Peyer's patch (tissue), 4 donors: ENCODE measurements around the gene HGFAC. TPM values are rescaled to one million over a fixed set of nuclear protein-coding genes. Genes with fewer than 3 reads are reported as not detected.

ENCODE experiments used
- DNase-seq, 3 donors: peaks; one replicate each; pipeline ENCODE4 v3.0.0-alpha.2; 2017 to 2019
- H3K27ac ChIP-seq, 4 donors: fragments of 200-600 bp; sonication (generic); one replicate each; pipeline ENCODE4 v1.5.1; 2016 to 2019
- H3K27me3 ChIP-seq, 2 donors: fragments of 200-600 bp; sonication (generic); one replicate each; pipeline ENCODE4 v1.5.1; 2019
- H3K36me3 ChIP-seq, 3 donors: fragments of 200-600 bp; sonication (generic); one replicate each; pipeline ENCODE4 v1.5.1; 2016 to 2019
- H3K4me1 ChIP-seq, 4 donors: fragments of 200-600 bp; sonication (generic); one replicate each; pipeline ENCODE4 v1.5.1; 2016 to 2019
- H3K4me3 ChIP-seq, 4 donors: fragments of 200-600 bp; sonication (generic); 1 replicate in 3 of 4; 2 replicates in 1 of 4; pipeline ENCODE4 v1.5.1; 2016 to 2019; ENCODE audit warnings: mild to moderate bottlenecking in 1 of 4
- H3K9me3 ChIP-seq, 4 donors: fragments of 200-600 bp; sonication (generic); one replicate each; pipeline ENCODE4 v1.5.1; 2016 to 2019; ENCODE audit warnings: mild to moderate bottlenecking in 1 of 4
- POLR2A ChIP-seq, 2 donors: fragments of 450-650 bp; IDR thresholded peaks; one replicate each; pipeline ENCODE4 v1.5.1; 2017; ENCODE audit warnings: antibody characterized with exemption in 2 of 2, mild to moderate bottlenecking in 2 of 2, moderate library complexity in 2 of 2
- total RNA-seq, 4 donors: library from RNA; depleted of rRNA; stranded (reverse); fragments of >200 nt; gene quantifications; one replicate each; pipeline ENCODE4 v1.1.0, GENCODE V29; 2016
- TF ChIP-seq, protein P1 (sequence below), 6 experiments: fragments of 450-650 bp in 4 of 6; fragments of 200-600 bp in 2 of 6; sonication (generic) in 1 of 6; IDR thresholded peaks; one replicate each; pipeline ENCODE4 v1.5.1; 2017 to 2019; ENCODE audit warnings: antibody characterized with exemption in 6 of 6, mild to moderate bottlenecking in 3 of 6, moderate library complexity in 1 of 6

Gene HGFAC
- total RNA-seq, 4 donors from 2014 or later: not detected

- Histone ChIP-seq H3K4me1 (peaks cover 0 to 14% (median 7%) of the 10 kb centered on the region in 4 donors), H3K27ac (peak overlapping the region in 1 of 4 donors; percentile 51), H3K4me3 (no peak overlapping the region), H3K27me3 (peaks cover 0 to 19% of the 10 kb centered on the region in 2 donors), H3K36me3 (no peaks in the 10 kb centered on the region), H3K9me3 (no peaks in the 10 kb centered on the region)
- peak; percentile 53 to 67 (median 58) for DNase-seq
- no peak for TF ChIP-seq POLR2A (IDR thresholded peaks at IDR 0.05)
- TF ChIP-seq, protein P1, sequence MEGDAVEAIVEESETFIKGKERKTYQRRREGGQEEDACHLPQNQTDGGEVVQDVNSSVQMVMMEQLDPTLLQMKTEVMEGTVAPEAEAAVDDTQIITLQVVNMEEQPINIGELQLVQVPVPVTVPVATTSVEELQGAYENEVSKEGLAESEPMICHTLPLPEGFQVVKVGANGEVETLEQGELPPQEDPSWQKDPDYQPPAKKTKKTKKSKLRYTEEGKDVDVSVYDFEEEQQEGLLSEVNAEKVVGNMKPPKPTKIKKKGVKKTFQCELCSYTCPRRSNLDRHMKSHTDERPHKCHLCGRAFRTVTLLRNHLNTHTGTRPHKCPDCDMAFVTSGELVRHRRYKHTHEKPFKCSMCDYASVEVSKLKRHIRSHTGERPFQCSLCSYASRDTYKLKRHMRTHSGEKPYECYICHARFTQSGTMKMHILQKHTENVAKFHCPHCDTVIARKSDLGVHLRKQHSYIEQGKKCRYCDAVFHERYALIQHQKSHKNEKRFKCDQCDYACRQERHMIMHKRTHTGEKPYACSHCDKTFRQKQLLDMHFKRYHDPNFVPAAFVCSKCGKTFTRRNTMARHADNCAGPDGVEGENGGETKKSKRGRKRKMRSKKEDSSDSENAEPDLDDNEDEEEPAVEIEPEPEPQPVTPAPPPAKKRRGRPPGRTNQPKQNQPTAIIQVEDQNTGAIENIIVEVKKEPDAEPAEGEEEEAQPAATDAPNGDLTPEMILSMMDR (IDR thresholded peaks at IDR 0.05): no peak
Observed at GRCh38 chr4:3461515-3462291, 19.9 kb downstream of the HGFAC start.

DNA sequence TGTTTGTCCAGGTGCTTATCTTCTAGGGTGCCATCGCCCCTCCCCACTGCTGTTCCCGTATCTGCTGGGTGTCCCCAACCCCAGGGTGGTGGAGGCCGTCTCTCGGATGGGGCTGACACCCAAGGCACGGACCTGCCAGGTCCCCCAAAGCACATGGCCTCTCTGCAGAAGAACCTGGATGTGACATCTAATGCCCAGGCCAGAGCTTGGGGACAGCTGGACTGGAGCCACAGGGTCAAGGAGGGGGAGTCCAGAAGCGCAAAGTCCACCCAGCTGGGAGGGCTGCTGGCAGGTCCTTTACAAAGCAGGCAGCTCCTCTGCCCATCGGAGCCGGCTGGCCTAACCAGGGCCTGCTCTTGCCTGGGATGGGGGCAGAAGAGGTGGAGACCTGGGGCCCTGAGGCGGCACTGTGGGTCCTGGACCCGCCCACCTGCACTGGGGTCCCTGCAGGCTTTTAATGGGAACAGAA lies 20.6 kb downstream of the HGFAC start:
- no peak for DNase-seq
- Histone ChIP-seq H3K4me3 (no peak overlapping the region), H3K9me3 (no peaks in the 10 kb centered on the region), H3K4me1 (peaks cover 0 to 14% (median 7%) of the 10 kb centered on the region in 4 donors), H3K27ac (peak overlapping the region in 1 of 4 donors; percentile 51), H3K36me3 (no peaks in the 10 kb centered on the region), H3K27me3 (peaks cover 0 to 19% of the 10 kb centered on the region in 2 donors)
- TF ChIP-seq, protein P1 (IDR thresholded peaks at IDR 0.05): no peak
- TF ChIP-seq POLR2A (IDR thresholded peaks at IDR 0.05): no peak

GRCh38 chr4:3462790-3463415 lies 21.1 kb downstream of the HGFAC start, which contains the start of gene DOK7:
DOK7 (plus strand) TSS chr4:3463306; CDS start chr4:3463376, 70 bp downstream.
- peak within 1 kb of the TSS; percentile 26 to 57 (median 50) for H3K4me3 ChIP-seq
- no peaks in the 10 kb centered on the region for H3K9me3 ChIP-seq
- peak within 1 kb of the TSS in 1 of 4 donors; percentile 51 for H3K27ac ChIP-seq
- peaks cover 0 to 14% (median 7%) of the 10 kb centered on the region in 4 donors for H3K4me1 ChIP-seq
- H3K36me3 ChIP-seq: no peaks in the 10 kb centered on the region
- TF ChIP-seq, protein P1 (IDR thresholded peaks at IDR 0.05): no peak
- TF ChIP-seq POLR2A (IDR thresholded peaks at IDR 0.05): no peak
- H3K27me3 ChIP-seq: peaks cover 0 to 19% of the 10 kb centered on the region in 2 donors
- no peak for DNase-seq

DNA sequence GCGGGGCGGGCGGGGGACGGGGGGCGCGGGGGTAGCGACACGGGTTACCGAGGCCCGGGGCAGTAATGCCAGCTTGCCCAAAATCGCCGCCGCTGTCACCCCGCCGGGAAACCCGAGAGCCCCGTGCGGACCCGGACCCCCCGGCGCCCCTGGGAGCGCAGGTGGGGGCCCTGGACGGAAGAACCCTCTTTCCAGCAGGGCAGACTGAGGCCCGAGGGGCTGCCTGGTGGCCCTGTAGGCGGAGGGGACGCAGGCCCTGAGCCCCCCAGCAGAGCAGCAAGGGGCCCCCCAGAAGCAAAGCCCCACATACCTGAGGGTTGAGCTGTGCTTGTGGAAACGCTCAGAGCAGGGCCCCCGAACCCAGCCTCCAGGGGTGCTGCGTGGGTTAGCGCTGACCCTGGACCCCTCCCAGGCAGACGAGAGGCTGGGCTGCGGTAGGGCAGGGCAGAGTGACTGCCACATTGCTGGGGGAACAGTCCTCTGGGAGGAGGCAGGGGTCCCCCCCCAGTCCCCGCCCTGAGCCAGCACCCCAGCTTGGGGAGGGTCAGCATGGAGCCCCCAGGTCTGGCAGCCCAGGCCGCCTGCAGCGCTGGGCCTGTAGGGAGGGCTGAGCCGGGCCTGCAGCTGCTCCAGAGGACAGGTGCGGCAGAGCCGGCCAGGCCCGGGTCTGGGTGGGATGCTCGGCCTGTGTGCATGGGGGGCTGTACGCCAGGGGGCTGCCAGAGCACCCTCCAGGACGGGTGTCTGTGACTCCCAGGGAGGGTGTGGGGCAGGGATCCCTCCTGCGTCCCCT lies 22.0 kb downstream of the HGFAC start:
- peak overlapping the region; percentile 26 to 57 (median 50) for H3K4me3 ChIP-seq

More for the DNA sequence above, 22.0 kb downstream of the HGFAC start:
- TF ChIP-seq POLR2A (IDR thresholded peaks at IDR 0.05): no peak
- TF ChIP-seq, protein P1 (IDR thresholded peaks at IDR 0.05): no peak
- no peak for DNase-seq
- Histone ChIP-seq H3K4me1 (peaks cover 0 to 14% (median 7%) of the 10 kb centered on the region in 4 donors), H3K36me3 (no peaks in the 10 kb centered on the region), H3K9me3 (no peaks in the 10 kb centered on the region), H3K27ac (peak overlapping the region in 1 of 4 donors; percentile 51), H3K27me3 (peaks cover 0 to 19% of the 10 kb centered on the region in 2 donors)
